Gastroesophageal sphincter (tissue), 4 donors: ENCODE data around the gene FAM163B. TPM values are rescaled to one million over a fixed set of nuclear protein-coding genes. Genes with fewer than 3 reads are reported as not detected.

ENCODE experiments used
- ATAC-seq: fragments of 150-250 bp; one replicate; pipeline ENCODE4 v1.9.1; 2016; ENCODE audit warnings: mild to moderate bottlenecking, moderate library complexity
- H3K27ac ChIP-seq, 4 donors: fragments of 200-600 bp; sonication (generic) in 3 of 4; 1 replicate in 3 of 4; 2 replicates in 1 of 4; pipeline ENCODE4 v1.5.1; 2016 to 2019
- H3K27me3 ChIP-seq: fragments of 200-600 bp; sonication (generic); one replicate; pipeline ENCODE4 v1.5.1; 2019
- H3K36me3 ChIP-seq, 2 donors: fragments of 200-600 bp; sonication (generic); one replicate each; pipeline ENCODE4 v1.5.1; 2019; ENCODE audit warnings: control low read depth in 1 of 2
- H3K4me1 ChIP-seq, 3 donors: fragments of 200-600 bp; sonication (generic); 1 replicate in 2 of 3; 2 replicates in 1 of 3; pipeline ENCODE4 v1.5.1; 2016 to 2019; ENCODE audit warnings: control low read depth in 2 of 3
- H3K4me3 ChIP-seq, 2 donors: fragments of 200-600 bp; sonication (generic); one replicate each; pipeline ENCODE4 v1.5.1; 2019; ENCODE audit warnings: mild to moderate bottlenecking in 1 of 2, moderate library complexity in 1 of 2
- H3K9me3 ChIP-seq, 3 donors: fragments of 200-600 bp; sonication (generic); one replicate each; pipeline ENCODE4 v1.5.1; 2017 to 2019; ENCODE audit warnings: control low read depth in 2 of 3
- EP300 ChIP-seq: sonication (generic); formaldehyde crosslinking; IDR thresholded peaks from one replicate; pipeline ENCODE4 v1.6.1; 2017; ENCODE audit warnings: antibody characterized with exemption, mild to moderate bottlenecking
- POLR2AphosphoS5 ChIP-seq: sonication (generic); formaldehyde crosslinking; IDR thresholded peaks from one replicate; pipeline ENCODE4 v1.6.1; 2017; ENCODE audit warnings: antibody characterized with exemption
- WGBS, 2 donors: methylation state at CpG; one replicate each; pipeline ENCODE4 v1.1.5; 2018; ENCODE audit warnings: low coverage in 1 of 2; 5-methylcytosine and 5-hydroxymethylcytosine counted together
- total RNA-seq, 4 donors: library from RNA; depleted of rRNA; stranded (reverse); fragments of >200 nt; gene quantifications; one replicate each; pipeline ENCODE4 v1.1.0, GENCODE V29; 2016

Gene FAM163B
- total RNA-seq, 4 donors from 2014 or later, result not detected

- peaks cover 0 to 43% (median 17%) of the 10 kb centered on the region in 3 donors for H3K4me1 ChIP-seq
- H3K36me3 ChIP-seq, result no peaks in the 10 kb centered on the region
- H3K9me3 ChIP-seq, result no peaks in the 10 kb centered on the region
- 19 to 39% methylated on average over 11 to 12 of the region's 18 CpGs for WGBS, 2 donors
- peaks cover 24% of the 10 kb centered on the region for H3K27me3 ChIP-seq
- peak overlapping the region in 1 of 2 donors; percentile 10 for H3K4me3 ChIP-seq
- peak; percentile 39 for ATAC-seq
- TF ChIP-seq EP300 (no peak), POLR2AphosphoS5 (peak; percentile 25)
- H3K27ac ChIP-seq, result peak overlapping the region in 1 of 4 donors; percentile 18
Observed at GRCh38 chr9:133527444-133527920, 81.7 kb downstream of the FAM163B start.

Other genes with a start within 250 kb of the FAM163B start
- 100 to 1,000 TPM in 3 of 4 donors, 10 to 100 TPM in 1; 78.1 to 139 (median 108) TPM for gene SURF4, start 233.3 kb downstream of the FAM163B start, total RNA-seq
- gene STKLD1, start 233.0 kb downstream of the FAM163B start, total RNA-seq, result 1 to 10 TPM in 1 of 4 donors, under 1 TPM in 1, not detected in 2; 0.93 to 1.3 TPM
- gene REXO4, start 191.4 kb downstream of the FAM163B start, total RNA-seq, result 10 to 100 TPM; 11.2 to 29.9 (median 18.1) TPM
- gene ADAMTS13, start 187.0 kb downstream of the FAM163B start, total RNA-seq, result 1 to 10 TPM in 3 of 4 donors, under 1 TPM in 1; 0.94 to 2.7 (median 2.1) TPM
- gene CACFD1, start 149.4 kb downstream of the FAM163B start, total RNA-seq, result 10 to 100 TPM; 15.3 to 22.3 (median 16.0) TPM
- 10 to 100 TPM in 1 of 4 donors, 1 to 10 TPM in 3; 1.7 to 11.8 (median 5.2) TPM for gene SLC2A6, start 130.3 kb downstream of the FAM163B start, total RNA-seq
- gene MYMK, start 84.4 kb downstream of the FAM163B start, total RNA-seq, result not detected
- gene ADAMTSL2, start 74.7 kb downstream of the FAM163B start, total RNA-seq, result 1 to 10 TPM; 2.0 to 5.8 (median 3.1) TPM
- gene DBH, start 27.0 kb upstream of the FAM163B start, total RNA-seq, result not detected
- gene SARDH, start 129.0 kb upstream of the FAM163B start, total RNA-seq, result 1 to 10 TPM in 2 of 4 donors, under 1 TPM in 1, not detected in 1; 0.62 to 2.3 (median 1.2) TPM